Stimulated activated naive CD8-positive, alpha-beta T cell treated with anti-CD3 and anti-CD28 coated beads, Interleukin-15, Interleukin-2, amounts not matched to agents 100 ng/mL and 50 ng/mL, for 24 hours (primary cell): ENCODE data around the gene WASHC3.

Experiments used
- H3K27ac Mint-ChIP-seq: one replicate; pipeline ENCODE4 v1.8.0; 2021; ENCODE audit warnings: mild to moderate bottlenecking, mixed read lengths
- H3K27me3 Mint-ChIP-seq: one replicate; pipeline ENCODE4 v1.8.0; 2021; ENCODE audit warnings: mixed read lengths
- H3K36me3 Mint-ChIP-seq: one replicate; pipeline ENCODE4 v1.8.0; 2021; ENCODE audit warnings: low read depth, mixed read lengths
- H3K4me1 Mint-ChIP-seq: one replicate; pipeline ENCODE4 v1.8.0; 2021; ENCODE audit warnings: low read depth, mixed read lengths
- H3K4me3 Mint-ChIP-seq: one replicate; pipeline ENCODE4 v1.8.0; 2021; ENCODE audit warnings: mild to moderate bottlenecking, mixed read lengths
- H3K9me3 Mint-ChIP-seq: one replicate; pipeline ENCODE4 v1.8.0; 2021; ENCODE audit warnings: mixed read lengths

The WASHC3 gene

DNA sequence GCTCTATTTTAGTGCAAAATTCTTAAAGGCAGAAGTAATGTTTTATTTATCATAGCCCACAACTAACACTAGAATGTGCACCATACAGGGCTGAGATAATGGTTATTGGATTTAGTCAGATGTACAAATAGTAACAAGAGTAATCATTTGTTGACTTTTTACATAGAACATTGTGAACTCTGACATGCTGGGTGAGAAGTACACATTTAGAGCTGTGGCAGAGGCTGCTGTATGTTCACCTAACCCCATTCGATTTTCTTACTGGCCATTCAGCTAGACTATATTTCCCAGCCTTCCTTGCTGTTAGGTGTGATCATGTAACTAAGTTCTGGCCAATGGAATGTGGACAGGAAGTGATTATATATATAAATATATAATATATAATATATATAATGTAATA, 95.3 kb downstream of the WASHC3 start:
- H3K27ac Mint-ChIP-seq = no peak overlapping the region
- no peaks in the 10 kb centered on the region for H3K9me3 Mint-ChIP-seq

DNA sequence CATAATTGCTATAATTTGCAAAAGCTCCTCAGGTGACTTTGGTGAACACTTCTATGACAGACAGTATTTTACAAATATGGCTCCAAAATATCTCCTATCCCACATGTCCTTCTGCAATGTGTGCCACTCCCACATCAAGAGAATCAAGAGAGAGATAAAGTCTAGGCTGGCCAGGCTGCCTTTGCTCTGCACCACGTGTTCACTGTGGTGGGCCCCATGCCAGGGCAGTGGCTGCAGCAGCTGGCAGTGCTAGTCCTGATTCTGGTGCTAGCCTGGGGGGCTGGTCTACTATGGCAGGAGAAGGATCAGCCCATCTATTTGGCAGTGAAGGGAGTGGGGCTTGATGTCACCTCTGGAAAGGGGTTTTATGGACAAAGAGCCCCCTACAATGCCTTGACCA, 98.1 kb downstream of the WASHC3 start:
- H3K27ac Mint-ChIP-seq = no peak overlapping the region
- peaks cover 14% of the 10 kb centered on the region for H3K4me1 Mint-ChIP-seq
- peaks cover 13% of the 10 kb centered on the region for H3K9me3 Mint-ChIP-seq
- H3K27me3 Mint-ChIP-seq = no peaks in the 10 kb centered on the region
- H3K36me3 Mint-ChIP-seq = no peaks in the 10 kb centered on the region
- H3K4me3 Mint-ChIP-seq = no peak overlapping the region

More for the DNA sequence above, 95.3 kb downstream of the WASHC3 start:
- H3K27me3 Mint-ChIP-seq = no peaks in the 10 kb centered on the region
- H3K4me1 Mint-ChIP-seq = peaks cover 18% of the 10 kb centered on the region
- H3K4me3 Mint-ChIP-seq = no peak overlapping the region
- H3K36me3 Mint-ChIP-seq = no peaks in the 10 kb centered on the region
